Upper lobe of left lung (tissue), 6 donors: ENCODE results near the gene SH3YL1. TPM values are rescaled to one million over a fixed set of nuclear protein-coding genes. Genes with fewer than 3 reads are reported as not detected.

Source experiments
- ATAC-seq, 2 donors: fragments of 200-7000 bp; cut with Tn5 transposase; one replicate each; pipeline ENCODE4 v1.9.1; 2022; ENCODE audit warnings: mild to moderate bottlenecking in 2 of 2, moderate library complexity in 2 of 2; ENCODE audit not compliant: low FRiP score in 2 of 2
- DNase-seq, 2 donors: peaks; one replicate each; pipeline ENCODE4 v3.0.0-alpha.2; 2019 to 2020
- H3K27ac ChIP-seq, 4 donors: fragments of 200-600 bp; sonication (generic); one replicate each; pipeline ENCODE4 v1.5.1; 2016 to 2019
- H3K27me3 ChIP-seq, 4 donors: fragments of 200-600 bp; sonication (generic); one replicate each; pipeline ENCODE4 v1.5.1; 2017 to 2019
- H3K36me3 ChIP-seq, 4 donors: fragments of 200-600 bp; sonication (generic); one replicate each; pipeline ENCODE4 v1.5.1; 2016 to 2019
- H3K4me1 ChIP-seq, 4 donors: fragments of 200-600 bp; sonication (generic); one replicate each; pipeline ENCODE4 v1.5.1; 2018 to 2019
- H3K4me3 ChIP-seq, 4 donors: fragments of 200-600 bp; sonication (generic); one replicate each; pipeline ENCODE4 v1.5.1; 2017 to 2019; ENCODE audit warnings: mild to moderate bottlenecking in 2 of 4, moderate library complexity in 1 of 4
- H3K9me3 ChIP-seq, 4 donors: fragments of 200-600 bp; sonication (generic); one replicate each; pipeline ENCODE4 v1.5.1; 2018 to 2019
- CTCF ChIP-seq, 6 experiments: fragments of 450-650 bp in 4 of 6; fragments of 200-600 bp in 2 of 6; sonication (generic) in 2 of 6; IDR thresholded peaks; one replicate each; pipeline ENCODE4 v1.5.1; 2016 to 2019; ENCODE audit warnings: antibody characterized with exemption in 6 of 6
- EP300 ChIP-seq, 4 donors: sonication (generic); formaldehyde crosslinking; IDR thresholded peaks; one replicate each; pipeline ENCODE4 v1.5.1; 2017; ENCODE audit warnings: antibody characterized with exemption in 4 of 4, control low read depth in 2 of 4
- POLR2A ChIP-seq, 4 donors: fragments of 450-650 bp; IDR thresholded peaks; one replicate each; pipeline ENCODE4 v1.5.1; 2016 to 2017; ENCODE audit warnings: antibody characterized with exemption in 4 of 4, mild to moderate bottlenecking in 2 of 4
- POLR2AphosphoS5 ChIP-seq, 2 donors: sonication (generic); formaldehyde crosslinking; IDR thresholded peaks; one replicate each; pipeline ENCODE4 v1.5.1; 2017; ENCODE audit warnings: antibody characterized with exemption in 2 of 2
- WGBS, 2 donors: methylation state at CpG; one replicate each; pipeline ENCODE4 v1.1.5; 2017 to 2018; 5-methylcytosine and 5-hydroxymethylcytosine counted together
- total RNA-seq, 6 donors: library from RNA; depleted of rRNA in 4 of 6; stranded (reverse); fragments of >200 nt in 4 of 6; gene quantifications; one replicate each; pipeline versions ENCODE4 v1.1.0 to v1.2.1, GENCODE V29; 2016 to 2021
- donor health status: DM: no; HTN: no; CAD: no; lungs with moderate emphysema.
- donor health status: DM: no; HTN: yes; CAD: no; lungs with severe emphysema.

SH3YL1 gene
- total RNA-seq, 6 donors from 2014 or later, result 30.5 to 140 (median 89.2) TPM

- Histone ChIP-seq H3K4me3 (no peak overlapping the region), H3K27me3 (no peaks in the 10 kb centered on the region), H3K4me1 (peaks cover 0 to 4% (median 0%) of the 10 kb centered on the region in 4 donors), H3K36me3 (no peaks in the 10 kb centered on the region), H3K27ac (no peak overlapping the region), H3K9me3 (peaks cover 0 to 5% (median 0%) of the 10 kb centered on the region in 4 donors)
- TF ChIP-seq POLR2AphosphoS5 (IDR thresholded peaks at IDR 0.05) (no peak), POLR2A (IDR thresholded peaks at IDR 0.05) (no peak), CTCF (IDR thresholded peaks at IDR 0.05) (no peak), EP300 (IDR thresholded peaks at IDR 0.05) (no peak)
- DNase-seq (peak in 1 of 2 donors; percentile 68), ATAC-seq (peak in 1 of 2 donors; percentile 21)
- 84 to 90% methylated on average over 11 to 28 of the region's 29 CpGs for WGBS, 2 donors
Observed at GRCh38 chr2:191311-192190, 72.3 kb downstream of the SH3YL1 start.

GRCh38 chr2:187825-188224 is 76.0 kb downstream of the SH3YL1 start:
- no peaks in the 10 kb centered on the region for H3K36me3 ChIP-seq
- no peak overlapping the region for H3K27ac ChIP-seq
- WGBS, 2 donors, result 54 to 81% methylated on average over 2 of the region's 2 CpGs
- ATAC-seq, result no peak
- H3K4me1 ChIP-seq, result no peaks in the 10 kb centered on the region
- no peak for DNase-seq
- H3K4me3 ChIP-seq, result no peak overlapping the region
- H3K27me3 ChIP-seq, result no peaks in the 10 kb centered on the region
- H3K9me3 ChIP-seq, result peaks cover 0 to 5% (median 0%) of the 10 kb centered on the region in 4 donors
- no peak for TF ChIP-seq EP300 (IDR thresholded peaks at IDR 0.05)
- TF ChIP-seq POLR2A (IDR thresholded peaks at IDR 0.05), result no peak
- no peak for TF ChIP-seq CTCF (IDR thresholded peaks at IDR 0.05)
- no peak for TF ChIP-seq POLR2AphosphoS5 (IDR thresholded peaks at IDR 0.05)

- H3K27me3 ChIP-seq, result no peaks in the 10 kb centered on the region
- no peaks in the 10 kb centered on the region for H3K36me3 ChIP-seq
- TF ChIP-seq EP300 (IDR thresholded peaks at IDR 0.05) (no peak), POLR2AphosphoS5 (IDR thresholded peaks at IDR 0.05) (no peak), POLR2A (IDR thresholded peaks at IDR 0.05) (no peak)
- no peak overlapping the region for H3K27ac ChIP-seq
- DNase-seq, result no peak
- WGBS, 2 donors, result 74 to 80% methylated on average over 1 of the region's 1 CpG
- H3K4me3 ChIP-seq, result no peak overlapping the region
- no peaks in the 10 kb centered on the region for H3K4me1 ChIP-seq
- peaks cover 0 to 5% (median 0%) of the 10 kb centered on the region in 4 donors for H3K9me3 ChIP-seq
- ATAC-seq, result no peak
Observed at GRCh38 chr2:185221-185620, 78.6 kb downstream of the SH3YL1 start.

GRCh38 chr2:184695-185094 is 79.1 kb downstream of the SH3YL1 start:
- peaks cover 0 to 5% (median 0%) of the 10 kb centered on the region in 4 donors for H3K9me3 ChIP-seq
- H3K27me3 ChIP-seq, result no peaks in the 10 kb centered on the region
- DNase-seq, result no peak
- no peak overlapping the region for H3K4me3 ChIP-seq
- no peak for ATAC-seq
- H3K4me1 ChIP-seq, result no peaks in the 10 kb centered on the region
- TF ChIP-seq EP300 (IDR thresholded peaks at IDR 0.05) (no peak), POLR2AphosphoS5 (IDR thresholded peaks at IDR 0.05) (no peak), POLR2A (IDR thresholded peaks at IDR 0.05) (no peak), CTCF (IDR thresholded peaks at IDR 0.05) (no peak)
- no peak overlapping the region for H3K27ac ChIP-seq
- H3K36me3 ChIP-seq, result no peaks in the 10 kb centered on the region

GRCh38 chr2:182509-183122 is 81.2 kb downstream of the SH3YL1 start:
- no peak overlapping the region for H3K4me3 ChIP-seq
- no peak overlapping the region for H3K27ac ChIP-seq
- DNase-seq (no peak), ATAC-seq (no peak)
- H3K4me1 ChIP-seq, result no peaks in the 10 kb centered on the region
- no peak for TF ChIP-seq CTCF (IDR thresholded peaks at IDR 0.05)
- no peak for TF ChIP-seq EP300 (IDR thresholded peaks at IDR 0.05)
- TF ChIP-seq POLR2A (IDR thresholded peaks at IDR 0.05), result no peak
- TF ChIP-seq POLR2AphosphoS5 (IDR thresholded peaks at IDR 0.05), result no peak
- no peaks in the 10 kb centered on the region for H3K27me3 ChIP-seq
- H3K36me3 ChIP-seq, result no peaks in the 10 kb centered on the region
- no peaks in the 10 kb centered on the region for H3K9me3 ChIP-seq
